HG02623 (cell line): Measurements from ENCODE around the gene ZNF385C.

ENCODE experiments used
- ATAC-seq: cut with Tn5 transposase; IDR thresholded peaks from one replicate; pipeline ENCODE4 v1.9.1; 2021; ENCODE audit warnings: moderate library complexity; ENCODE audit not compliant: unreplicated experiment

ZNF385C gene

DNA sequence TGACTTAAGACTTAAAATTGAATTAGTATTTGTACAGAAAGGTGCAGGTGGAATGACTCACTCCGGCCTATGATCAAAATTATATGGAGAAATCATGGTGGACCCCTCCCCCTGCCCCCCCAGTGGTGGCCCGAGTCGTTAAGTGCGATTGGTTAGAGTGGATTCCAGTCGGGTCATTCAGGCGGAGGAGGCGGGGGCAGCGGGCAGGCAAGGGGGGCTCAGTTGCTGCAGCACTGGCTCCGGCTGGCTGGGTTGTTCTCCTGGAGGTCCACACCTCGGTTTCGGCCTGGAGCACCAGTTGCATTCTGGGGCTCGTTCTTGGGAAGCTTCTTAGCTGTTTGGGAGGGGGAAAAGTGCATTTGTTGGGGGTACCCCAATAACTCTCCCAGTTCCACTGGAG lies 27.3 kb upstream of the ZNF385C start:
- no peak for ATAC-seq

DNA sequence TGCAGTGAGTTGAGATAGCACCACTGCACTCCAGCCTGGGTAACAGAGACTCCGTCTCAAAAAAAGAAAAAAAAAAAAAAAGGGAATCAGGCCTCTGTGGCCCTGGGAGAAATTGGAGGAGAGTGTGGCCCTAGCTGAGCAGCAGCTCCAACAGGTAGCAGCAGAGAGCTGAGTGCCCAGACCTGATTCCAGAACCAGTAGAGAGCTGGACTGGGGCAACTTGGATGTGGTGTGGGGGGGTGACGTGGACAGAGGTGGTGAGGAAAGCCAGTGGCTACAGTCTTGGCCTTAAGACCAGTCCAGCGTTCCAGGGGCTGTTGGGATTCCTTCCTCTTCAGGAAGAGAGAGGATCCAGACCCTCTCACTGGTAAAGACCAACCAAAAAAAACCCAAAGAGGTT lies 26.0 kb upstream of the ZNF385C start:
- ATAC-seq: no peak

DNA sequence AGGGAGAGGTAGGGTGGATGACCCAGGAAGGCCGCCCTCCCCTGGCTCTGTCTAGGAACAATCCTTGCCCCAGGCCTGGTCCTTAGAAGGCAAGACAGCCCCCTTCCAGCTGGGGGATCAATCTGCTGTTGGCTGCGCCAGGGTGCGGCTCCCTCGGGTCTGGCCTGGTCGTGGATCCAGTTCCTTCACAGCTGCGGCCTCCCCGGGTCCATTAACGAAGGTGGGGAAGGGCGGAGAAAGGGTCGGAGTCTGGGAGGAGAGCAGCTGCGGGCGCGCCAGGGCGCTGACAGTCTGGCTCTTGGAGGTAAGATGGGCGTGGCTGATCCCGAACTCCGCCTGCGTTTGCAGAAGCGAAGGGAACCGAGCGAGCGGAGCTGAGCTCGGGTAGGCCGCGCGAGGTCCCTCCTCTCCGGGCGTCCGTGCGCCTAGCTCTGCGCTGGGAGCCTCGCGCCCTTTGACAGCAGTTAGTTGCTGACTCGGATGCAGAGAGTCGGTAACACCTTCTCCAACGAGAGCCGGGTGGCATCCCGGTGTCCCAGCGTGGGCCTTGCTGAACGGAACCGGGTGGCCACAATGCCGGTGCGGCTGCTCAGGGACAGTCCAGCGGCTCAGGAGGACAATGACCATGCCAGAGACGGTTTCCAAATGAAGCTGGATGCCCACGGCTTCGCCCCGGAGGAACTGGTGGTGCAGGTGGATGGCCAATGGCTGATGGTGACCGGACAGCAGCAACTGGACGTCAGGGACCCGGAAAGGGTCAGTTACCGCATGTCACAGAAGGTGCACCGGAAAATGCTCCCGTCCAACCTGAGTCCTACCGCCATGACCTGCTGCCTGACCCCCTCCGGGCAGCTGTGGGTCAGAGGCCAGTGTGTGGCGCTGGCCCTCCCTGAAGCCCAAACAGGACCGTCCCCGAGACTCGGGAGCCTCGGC lies 24.4 kb upstream of the ZNF385C start, which contains the start of gene HSPB9:
TSS of gene HSPB9 (plus strand) at position 434 of the 933 bp plus-strand sequence. CDS start at position 481, 47 bp downstream.
- no peak for ATAC-seq

DNA sequence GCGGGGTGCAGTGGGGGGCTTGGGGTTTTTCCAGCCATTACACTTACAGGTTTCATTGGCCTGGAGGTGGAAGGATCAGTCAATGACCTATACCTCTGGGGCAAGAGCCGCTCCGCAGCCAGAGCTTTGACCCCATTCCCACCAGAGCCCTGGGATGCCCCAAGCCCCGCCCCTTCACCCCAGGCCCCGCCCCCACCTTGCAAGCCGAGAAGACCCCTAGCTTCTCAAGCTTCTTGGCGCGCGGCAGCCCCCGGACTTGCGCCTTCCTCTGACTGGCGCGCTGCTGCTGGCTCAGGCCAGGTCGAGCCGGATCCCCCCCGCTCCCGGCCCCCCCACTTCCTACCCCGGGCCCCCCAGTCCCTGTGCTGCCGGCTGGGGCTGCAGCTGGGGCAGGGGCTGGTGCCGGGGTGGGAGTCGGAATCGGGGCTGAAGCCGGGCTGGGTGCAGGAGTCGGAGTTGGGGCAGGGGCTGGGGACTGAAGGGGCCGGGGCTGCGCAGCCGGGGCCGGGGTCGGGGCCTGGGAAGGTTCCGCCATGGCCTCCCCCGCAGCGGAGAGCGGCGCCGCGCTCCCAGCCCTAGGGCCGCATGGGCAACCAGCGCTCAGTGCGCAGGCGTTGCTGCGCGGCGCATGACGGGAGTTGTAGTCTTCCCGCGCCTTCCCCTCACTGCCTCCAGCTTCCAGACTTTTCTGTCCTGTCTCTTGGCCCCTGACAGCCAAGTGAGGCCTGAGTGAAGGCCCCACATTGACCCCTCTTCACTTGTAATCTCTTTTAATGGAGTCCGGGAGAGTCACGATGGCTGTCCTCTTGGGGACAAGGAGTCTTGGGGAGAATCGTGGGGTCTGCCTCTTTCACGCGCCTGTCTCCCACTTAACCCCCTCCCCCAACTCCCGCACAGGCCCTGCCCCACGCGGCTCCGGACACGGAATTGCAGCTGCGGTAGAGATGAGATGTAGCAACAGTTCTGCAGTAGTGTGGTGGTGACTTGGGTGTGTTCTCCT lies 22.8 kb upstream of the ZNF385C start, which contains the start of gene KAT2A:
TSS of gene KAT2A (minus strand) at position 598 of the 1,000 bp plus-strand sequence. CDS start at position 535, 63 bp downstream.
- ATAC-seq: peak; percentile 65

DNA sequence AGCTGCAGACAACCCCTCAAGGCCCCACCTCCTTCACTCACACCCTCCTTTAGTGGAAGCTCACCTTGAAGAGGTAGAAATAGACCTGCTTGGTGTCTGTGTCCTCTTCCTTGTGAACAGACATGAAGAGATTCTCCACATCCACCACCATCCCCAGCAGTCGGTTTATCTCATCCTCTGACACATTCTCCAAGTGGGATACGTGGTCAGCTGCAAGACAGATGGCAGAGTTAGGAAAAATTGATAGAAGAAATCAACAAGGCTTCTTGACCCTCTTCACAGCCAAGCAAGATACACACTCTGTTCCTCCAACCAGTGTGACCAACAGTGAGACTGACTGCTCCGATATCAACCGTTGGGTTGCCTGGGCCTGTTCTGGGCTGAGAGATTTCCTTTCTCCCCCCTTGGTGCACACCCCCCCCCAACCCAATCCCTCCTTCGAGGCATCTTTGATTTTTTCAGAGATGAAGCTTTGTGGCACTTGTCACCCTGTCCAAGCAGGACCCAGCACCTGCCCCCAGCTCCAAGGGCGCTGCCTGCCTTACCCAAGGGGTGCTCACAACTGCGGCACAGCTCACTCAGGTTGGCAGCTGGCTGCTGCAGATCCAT lies 22.0 kb upstream of the ZNF385C start:
- ATAC-seq: no peak

DNA sequence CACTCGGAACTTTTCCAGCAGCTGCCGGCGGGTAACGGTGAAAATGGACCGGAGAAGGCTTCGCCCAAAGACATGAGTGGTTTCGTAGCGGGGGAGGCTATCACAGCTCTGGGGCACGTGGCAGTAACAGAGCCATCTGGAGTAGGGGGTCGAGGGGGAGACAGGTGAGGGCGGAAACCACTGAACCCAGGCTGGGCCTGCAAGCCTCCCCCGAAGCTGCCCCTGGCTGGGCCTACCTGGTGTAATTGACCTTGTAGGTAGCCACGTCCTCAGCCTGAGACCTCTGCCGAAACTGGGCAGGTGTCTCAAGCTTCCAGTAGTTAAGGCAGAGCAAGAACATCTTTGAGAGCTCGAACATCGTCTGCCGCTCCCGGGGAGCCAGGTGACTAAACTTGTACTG lies 21.0 kb upstream of the ZNF385C start:
- no peak for ATAC-seq

DNA sequence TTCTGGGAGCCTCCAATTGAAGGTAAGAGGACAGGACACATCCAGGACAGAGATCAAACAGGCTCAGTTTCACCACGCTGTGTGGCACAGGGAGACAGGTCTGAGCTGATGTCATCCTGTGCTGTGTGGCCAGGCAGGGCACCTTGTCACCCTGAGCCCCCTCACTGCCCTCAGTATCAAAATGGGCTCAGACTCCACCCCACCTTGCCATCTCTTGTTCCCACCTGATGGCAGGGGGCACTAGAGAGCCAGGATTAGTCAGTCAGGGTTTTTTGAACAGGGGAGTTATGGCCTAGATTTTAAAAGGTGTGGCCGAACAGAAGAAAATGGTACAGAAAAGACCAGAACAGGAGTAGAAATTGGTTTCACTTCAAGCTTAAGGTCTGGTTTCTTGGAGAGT lies 20.3 kb upstream of the ZNF385C start:
- no peak for ATAC-seq

DNA sequence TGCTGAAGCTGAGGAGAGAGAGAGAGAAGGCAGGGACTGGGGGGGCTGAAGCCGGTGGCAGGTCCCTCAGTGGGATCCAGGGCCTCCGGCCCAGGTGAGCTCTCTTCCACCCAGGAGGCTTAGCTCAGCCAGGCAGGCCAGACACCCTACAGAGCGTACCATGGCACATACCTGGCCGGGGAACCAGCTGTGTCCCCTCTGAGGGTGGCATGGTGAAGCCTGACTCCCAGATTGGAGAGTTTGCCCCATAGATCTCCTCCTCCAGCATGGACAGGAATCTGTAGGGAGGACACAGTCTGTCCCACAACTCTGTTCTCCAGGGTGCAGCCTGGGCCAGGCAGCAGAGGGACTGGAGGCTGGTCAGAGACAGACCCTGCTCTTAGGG lies 19.8 kb upstream of the ZNF385C start:
- ATAC-seq: no peak

DNA sequence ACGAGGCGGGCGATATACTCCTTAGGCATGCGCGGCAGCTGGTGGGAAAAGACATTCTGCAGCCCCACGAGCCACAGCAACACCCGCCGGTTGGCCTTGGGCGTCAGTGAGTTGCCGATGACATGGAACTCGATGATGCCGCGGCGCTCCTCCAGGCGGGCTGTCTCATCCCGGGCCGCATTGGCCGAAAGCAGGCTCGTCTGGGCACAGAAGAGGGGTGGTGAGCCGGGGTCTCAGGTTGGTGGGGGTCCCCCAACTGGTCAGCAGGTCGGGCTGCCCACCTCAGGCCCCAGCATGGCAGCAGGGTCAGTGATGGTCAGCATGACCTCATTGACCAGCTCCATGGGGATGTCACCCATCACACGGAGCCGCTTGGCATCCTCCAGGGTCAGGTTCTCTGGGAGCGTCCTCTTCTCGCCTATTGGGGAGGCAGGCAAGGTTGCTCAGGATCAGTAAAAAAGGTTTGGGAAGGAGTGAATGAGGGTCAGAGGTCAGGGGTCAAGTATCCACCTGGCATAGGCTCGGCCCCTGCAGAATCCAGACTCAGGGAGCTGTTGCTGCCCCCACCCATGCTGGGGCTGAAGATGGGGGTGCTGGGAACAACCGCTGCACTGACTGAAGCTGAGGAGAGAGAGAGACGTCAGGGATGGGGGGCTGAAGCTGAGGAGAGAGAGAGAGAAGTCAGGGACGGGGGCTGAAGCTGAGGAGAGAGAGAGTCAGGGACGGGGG lies 19.3 kb upstream of the ZNF385C start:
- ATAC-seq: no peak

DNA sequence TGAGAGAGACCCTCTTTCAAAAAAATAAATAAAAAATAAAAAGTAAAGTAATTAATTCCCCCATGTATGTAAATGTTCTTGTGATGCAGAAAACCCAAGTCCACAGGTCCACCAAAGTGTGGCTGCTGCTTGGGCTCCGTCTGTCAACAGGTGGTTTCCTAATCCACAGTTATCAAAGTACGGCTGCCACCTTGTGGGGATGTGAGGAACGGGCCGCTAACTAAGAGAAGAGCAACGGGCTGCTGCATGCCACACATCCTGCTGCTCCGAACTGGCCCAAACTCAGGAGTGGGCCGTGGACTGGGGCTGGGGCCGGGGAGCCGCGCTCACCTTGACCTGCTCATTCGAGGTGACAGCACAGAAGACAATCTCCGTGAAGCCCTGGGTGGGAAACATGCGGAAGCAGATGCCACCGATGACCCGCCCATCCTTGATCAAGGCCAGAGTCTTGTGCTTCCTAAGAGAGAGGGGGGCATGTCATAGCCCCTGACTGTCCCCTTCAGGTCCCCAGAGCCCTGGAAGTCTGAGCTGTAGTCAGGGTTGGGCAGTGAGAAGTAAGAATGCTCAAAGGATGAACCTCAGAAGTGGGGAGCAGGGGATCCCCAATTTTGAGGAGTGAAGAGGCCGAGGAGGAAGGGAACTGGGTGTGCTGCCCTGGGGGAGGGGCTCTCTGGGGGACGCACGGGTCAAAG lies 18.6 kb upstream of the ZNF385C start:
- ATAC-seq: no peak

DNA sequence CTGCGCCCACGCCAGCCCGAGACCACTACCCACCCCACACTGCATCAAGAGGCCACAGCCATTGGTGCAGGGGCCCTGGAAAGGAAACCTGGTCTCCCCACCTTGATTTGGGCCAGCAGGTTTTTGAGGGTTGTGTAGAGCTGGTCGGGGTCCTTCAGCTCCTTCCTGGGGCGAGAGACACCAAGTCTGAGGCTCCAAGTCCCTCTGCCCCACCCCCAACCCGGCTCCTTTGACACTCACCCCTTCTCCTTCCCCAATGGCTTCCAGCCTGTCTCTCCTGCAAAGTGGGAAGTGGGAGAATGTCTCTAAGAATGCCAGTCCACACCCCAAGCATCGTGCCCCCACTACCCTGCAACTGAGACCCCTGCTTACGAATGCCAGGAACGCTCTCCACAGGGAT lies 15.8 kb upstream of the ZNF385C start:
- ATAC-seq: no peak

DNA sequence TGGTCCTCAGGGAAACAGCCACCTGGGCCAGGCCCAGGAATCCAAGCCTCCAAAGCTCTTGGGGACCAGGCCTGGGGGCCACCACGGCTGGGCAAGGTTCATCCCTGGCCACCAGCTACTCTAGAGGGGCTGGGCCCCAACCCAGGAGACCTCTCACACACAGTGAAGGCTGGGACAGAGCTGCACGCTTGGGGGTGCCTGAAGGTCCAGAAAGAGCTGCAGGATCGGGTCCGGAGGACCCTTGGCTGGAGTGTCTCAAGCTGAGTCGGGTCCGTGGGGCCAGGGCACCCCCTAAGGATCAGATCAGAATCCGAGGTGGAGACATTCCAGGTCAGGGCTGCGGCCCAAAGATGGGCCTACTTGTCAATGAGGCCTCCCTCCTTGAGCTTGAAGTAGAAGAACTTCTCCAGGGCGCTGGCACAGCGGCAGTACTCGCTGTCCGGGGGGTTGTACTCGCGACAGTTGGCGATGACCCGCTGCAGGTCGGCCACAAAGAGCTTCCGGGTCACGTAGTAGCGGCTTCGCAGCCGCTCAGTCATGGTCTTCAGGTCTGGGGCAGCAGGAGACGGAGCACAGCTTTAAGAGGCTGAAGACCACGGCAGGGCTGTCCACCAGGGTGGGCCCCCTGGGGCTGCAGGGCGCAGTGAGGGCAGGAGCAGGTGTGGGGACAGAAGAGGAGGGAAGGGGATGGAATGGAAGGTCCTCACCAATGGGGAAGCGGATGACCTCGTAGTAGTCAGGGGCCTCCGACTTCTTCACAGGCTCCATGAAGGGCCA lies 15.2 kb upstream of the ZNF385C start:
- ATAC-seq: no peak

DNA sequence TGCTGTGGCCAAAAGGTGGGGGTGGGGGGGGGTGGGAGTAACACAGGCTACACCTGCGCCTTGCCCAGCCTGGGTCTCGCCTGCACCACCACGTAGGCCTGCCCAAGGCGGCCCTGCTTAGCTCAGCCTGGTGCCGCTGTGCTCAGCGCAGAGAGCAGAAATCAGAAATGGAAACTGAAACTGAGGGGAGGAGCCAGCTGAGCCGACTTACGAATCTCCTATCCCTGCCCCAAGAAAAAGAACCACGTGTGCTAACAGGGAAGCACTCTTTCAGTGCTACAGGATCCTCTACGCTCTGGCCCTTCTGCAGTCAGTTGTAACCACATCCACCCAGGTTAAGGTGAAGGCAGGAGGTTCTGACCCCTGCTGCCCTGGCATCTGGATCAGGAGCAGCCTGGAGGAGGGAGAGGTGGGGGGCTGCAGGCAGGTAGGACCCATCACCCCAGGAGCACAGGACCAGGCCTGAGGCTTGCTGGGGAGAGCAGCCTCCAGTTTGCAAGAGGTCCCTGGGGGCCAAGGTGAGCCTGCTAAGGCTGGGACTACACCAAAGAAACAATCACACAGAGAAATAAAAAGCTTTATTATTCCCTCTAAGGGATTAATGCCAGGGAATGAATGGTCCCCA lies 14.4 kb upstream of the ZNF385C start, which contains the start of gene DHX58:
TSS of gene DHX58 (minus strand) at position 163 of the 625 bp plus-strand sequence. CDS start 822 bp downstream, outside the sequence.
- peak; percentile 51 for ATAC-seq

DNA sequence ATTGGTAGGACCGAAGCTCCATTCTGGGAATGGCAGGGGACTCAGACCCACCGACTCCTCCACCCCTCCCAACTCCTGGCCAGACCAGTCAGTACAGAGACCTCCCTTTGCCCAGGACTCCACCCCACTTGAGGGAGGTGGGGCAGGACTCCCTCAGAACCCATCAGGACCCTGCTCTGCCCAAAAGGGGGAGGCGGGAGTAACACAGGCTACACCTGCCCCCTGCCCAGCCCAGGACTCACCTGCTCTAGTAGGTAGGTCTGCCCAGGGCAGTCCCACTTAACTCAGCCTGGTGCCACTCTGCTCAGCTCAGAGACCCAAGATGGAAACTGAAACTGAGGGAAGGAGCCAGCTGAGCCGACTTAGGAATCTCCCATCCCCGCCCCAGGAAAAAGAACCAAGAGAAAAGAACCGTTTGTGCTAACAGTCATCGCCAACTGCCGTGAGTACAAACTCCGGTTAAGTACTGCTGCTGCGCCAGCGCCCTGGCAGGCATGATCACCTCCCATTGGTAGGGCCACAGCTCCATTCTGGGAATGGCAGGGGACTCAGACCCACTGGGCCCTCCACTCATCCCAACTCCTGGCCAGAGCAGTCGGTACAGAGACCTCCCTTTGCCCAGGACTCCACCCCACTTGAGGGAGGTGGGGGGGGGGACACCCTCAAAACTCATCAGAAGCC lies 13.7 kb upstream of the ZNF385C start:
- ATAC-seq: no peak

DNA sequence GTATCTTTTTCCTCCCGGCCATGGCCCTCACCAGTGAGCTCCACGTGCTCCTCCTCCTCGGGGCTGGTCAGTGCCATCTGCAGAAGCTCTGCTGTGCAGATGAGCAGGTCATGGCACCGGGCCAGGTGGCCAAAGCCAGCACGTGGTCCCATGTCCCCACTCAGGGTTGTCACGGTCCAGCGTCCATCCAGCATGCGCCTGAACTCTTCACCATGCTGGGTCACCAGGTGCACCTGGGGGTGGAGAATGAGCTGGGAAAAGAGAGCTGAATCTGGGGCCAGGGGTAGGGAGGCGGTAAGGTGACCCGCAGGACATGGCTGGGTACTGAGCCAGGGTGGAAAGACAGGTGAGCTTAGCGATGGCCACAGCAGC lies 13.0 kb upstream of the ZNF385C start:
- no peak for ATAC-seq

DNA sequence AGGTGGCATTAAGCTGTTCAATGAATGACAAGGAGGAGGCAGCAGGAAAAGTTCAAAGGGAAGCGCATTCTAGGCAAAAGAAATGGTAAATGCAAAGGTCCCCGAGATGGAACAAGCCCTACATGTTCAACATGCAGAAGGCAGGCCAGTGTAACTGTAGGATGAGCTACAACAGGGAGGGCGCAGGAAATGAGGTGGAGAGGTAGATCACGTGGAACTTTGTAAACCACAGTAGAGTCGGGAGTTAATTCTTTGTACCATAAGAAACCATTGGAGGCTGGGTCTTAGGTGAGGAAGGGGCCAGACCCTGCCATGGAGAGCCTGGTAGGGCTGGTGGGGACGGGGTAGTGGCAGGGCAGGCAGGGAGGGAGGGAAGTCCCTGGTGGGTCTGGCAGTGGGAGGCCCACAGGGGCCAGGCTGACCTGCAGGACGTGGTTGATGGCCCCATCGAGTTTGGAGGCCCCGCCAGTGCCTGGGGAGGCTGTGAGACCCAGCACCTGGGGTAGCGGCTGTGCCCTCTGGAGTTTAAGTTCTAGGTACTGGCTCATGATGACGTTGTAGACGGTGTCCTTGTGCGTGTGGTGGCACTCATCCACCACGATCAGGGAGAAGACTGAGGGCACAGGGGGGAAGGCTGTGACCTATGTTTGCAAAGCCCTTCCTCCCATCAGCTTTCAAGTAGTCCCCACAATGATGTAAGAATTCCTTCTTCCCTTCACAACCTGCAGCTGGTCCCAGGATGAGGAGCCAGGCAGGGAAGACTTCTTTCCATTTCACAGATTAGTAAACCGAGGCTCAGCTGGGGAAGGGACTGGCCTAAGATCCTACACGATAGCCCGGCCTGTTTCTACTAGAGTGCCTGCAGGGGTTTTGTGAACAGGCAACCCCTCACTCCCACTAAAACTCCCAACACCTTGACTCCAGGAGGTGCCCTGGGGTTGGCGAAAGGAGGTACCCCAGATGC lies 12.3 kb upstream of the ZNF385C start:
- ATAC-seq: no peak

DNA sequence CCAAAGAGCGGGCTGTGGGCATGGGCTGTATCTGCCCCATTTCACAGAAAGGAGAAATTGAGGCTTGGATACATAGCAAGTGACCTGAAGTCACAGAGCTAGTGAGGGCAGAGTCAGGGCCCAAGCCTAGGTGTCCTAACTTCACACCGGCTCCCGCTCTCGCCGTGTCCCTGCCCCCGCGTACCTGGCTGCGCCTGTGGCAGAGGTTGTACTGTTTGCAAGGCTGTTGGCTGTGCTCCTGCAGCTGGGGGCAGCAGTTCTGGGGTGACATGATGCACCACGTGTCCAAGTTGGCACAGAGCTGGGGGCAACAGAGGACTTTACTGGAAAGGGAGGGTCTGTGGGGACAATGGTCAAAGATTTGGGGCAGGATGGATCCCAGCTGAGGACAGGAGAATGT lies 10.8 kb upstream of the ZNF385C start:
- ATAC-seq: no peak
